ENCODE results near the gene RBKS.
"Not testable (repeated sequence)": the region's sequence is repeated elsewhere in the genome, so short reads cannot be mapped to it uniquely, and the experiment has no call there.

The RBKS gene

DNA sequence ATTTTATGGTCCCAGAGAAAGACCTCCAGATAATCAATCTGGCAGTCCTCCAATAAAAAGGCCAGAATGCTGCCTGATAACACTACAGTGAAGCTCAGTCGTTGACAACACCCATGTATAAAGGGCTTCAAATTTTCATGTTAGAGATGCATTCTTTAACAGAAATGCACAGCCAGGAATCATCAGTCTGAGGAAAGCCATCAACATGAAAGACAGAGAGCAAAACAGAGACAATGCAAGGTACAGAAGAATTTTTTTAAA lies 14.1 kb upstream of the RBKS start:
- no peak for DNase-seq

DNA sequence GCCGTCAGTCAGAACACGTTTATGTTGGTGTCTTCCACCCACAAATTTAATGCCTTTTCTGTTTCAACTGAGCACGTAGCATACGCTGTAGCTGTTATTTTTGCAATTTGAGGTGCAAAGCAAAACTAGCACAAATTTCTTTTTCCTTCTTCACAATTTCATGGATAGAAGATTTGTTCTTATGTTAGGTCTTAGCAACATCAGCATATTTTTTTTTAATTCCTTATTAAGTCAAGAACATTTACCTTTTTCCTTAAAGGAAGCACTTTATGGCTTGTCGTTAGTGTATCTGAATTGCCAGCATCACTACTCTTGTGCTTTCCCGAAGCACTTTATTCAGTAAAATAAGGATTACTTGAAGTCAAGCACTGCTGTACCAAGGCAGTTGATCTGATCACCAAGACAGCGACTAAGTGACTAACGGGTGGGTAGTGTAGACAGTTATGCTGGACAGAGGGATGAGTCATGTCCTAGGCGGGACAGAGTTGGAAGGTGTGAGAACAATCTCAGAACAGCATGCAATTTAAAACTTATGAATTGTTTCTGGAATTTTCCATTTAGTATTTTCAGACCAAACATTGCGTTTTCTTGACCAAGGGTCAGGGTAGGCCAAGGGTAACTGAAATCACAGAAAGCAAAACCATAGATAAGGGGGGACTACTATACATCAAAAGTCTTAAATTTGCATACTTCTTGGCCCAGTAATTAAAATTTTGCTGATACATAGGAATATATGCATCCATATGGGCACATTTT lies 13.6 kb upstream of the RBKS start:
- peak; percentile 30 for DNase-seq

DNA sequence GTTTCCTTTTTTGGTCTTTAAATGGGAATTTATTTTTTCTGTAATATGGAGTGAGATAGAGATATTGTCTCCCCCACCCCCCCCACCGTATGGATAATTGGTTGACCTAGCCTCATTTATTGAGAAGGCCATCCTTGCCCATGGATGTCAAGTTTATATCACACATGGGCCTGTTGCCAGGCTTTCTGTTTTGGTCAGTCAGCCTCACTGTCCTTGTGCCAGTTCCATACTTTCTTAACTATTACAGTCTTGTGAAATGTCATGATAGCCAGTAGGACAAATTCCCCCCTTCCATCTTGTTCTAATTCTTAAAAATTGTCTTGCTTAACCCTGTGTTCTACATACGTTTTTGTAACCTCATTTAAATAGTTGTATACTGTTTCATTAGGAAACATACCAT lies 12.8 kb upstream of the RBKS start:
- no peak for DNase-seq

DNA sequence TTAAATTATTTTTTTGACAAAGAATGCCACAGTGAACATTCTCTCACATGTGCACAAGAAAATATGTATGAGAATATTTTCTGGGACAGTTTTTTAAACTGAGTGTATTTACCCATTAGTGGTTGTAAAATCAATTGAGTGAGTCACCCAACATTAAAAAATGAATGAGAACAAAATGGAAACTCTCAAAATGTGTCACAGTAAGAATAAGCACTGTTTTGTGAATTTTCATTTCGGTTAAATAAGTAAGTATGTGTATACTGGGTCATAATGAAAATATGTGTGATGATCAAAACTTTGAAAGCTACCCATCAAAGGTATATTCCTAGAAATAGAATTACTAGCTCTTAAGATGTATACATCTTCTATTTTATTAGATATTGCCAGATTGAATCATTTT lies 11.9 kb upstream of the RBKS start:
- DNase-seq = no peak

DNA sequence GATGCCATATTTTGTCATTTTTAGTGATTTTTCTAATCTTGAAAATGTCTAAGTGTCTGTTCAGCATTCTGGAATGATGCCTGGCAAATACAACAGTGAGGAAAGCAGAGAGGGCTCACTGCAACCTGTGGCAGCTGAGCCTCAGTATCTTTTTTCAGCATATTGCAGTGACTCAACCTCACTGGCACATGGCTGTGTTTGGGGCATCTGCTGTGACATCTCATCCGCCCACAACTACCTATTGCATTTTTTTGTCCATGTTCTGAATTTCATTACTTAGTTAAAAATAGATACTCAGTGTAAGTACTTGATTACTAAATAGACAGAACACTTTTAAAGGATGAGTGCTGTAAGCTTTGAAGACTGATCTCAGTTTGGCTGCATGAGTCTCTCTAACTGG lies 11.0 kb upstream of the RBKS start:
- no peak for DNase-seq

DNA sequence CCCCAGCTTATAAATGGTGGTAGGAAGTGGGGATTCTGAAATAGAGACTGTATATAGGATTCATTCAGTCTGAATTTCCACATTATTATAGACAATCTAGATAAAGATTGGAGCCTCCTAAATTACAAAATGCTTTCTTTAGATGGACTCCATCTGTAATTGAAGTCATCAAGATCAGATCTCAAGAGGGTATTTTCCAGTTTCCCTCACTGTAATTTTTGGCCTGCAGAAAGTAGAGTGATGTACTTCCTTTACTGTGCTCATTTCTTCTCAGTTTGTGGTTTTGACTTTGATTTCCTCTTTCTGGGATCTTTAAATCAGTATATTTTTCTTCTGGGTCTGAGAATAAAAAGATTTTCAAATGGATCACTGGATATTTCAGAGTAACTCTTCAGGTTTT lies 7.5 kb upstream of the RBKS start:
- DNase-seq = no peak

DNA sequence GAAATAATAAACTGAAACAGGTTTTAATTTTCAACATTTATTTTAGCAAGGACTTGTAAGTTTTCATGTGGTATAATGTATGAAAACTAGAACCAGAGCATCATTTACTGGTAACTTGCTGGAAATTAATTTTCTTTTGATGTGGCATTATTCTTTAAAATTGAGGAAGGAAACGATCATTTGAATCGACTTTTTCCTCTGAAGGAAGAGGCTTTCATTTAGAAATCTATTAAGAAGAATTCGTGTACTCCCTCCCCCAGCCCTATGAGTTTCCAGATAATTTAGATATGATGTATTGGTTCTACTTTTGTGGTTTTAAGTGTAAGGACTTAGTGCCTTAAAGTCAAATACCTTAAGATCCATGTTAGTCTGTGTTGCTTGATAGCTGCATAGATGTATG lies 2.8 kb upstream of the RBKS start:
- DNase-seq = no peak

DNA sequence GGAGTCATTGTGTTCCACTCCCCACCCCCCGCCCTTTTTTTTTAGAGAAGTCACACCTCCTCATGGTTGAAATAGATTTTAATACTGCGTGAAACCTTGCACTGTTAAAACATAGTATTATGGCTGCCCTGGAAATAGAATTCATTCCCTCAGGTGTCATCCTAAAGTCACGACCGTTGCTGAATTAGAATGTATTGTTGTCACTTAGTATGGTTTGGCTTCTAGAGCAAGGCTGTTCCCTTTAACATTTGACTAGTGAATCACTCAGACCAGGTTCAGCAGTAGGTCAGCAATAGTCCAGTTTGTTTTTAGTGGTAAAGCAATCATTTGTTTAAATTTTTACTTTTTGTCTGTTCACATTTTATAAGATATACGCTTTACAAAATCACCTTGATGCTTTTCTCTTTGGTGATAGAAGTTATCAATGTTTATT lies 1.5 kb upstream of the RBKS start:
- no peak for DNase-seq

DNA sequence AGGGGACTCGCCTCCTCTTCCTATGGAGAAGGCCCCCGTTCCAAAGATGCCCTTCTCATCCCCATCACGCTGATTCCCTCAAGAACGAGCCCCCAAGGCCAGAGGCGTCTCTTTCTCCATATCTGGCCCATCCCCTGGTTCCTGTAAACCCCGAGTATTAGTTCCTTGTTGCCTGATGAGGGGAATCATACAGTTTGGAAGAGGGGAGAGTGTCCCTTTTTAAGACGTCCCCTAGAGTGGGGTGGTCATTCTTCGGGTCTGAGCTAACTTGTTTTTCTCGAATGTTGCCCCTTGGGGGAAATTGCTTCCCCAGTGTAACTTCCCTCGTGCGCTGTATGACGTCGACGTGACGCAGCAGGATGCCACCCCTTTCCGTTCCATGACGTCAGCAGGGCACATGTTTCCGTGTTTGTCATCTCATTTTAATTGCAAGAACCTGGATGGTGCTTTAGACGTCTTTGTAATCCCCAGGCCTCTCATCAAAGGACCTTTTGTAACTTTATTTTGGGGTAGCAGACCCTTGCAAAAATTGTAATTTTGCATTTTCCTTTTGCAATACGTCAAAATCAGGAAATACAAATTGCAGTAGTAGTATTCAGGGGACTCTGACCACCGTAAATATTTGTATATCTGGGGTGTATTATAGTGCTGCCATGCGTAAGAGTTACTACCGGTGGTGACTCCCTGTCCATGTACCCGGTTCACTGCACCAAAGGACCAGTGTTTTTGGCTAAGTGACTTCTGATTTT lies 911 bp upstream of the RBKS start:
- peak; percentile 71 for DNase-seq

DNA sequence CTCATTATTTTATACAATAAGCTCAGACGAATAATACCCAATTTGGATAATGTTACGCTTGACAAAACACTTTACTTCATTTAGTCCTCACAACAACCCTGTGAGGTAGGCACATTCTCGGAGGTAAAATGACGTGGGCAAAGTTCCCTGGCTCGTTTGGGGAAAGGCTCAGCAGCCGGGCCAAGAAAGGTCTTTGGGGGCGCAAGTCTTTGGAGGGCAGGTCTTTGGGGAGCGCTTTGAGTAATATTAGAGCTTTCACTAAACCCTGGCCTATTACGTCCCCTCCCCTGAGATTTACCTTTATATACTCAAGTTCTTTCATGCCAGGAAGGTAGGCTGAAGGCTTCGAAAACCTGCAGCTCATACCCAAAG lies 427 bp downstream of the RBKS start:
- DNase-seq = no peak

DNA sequence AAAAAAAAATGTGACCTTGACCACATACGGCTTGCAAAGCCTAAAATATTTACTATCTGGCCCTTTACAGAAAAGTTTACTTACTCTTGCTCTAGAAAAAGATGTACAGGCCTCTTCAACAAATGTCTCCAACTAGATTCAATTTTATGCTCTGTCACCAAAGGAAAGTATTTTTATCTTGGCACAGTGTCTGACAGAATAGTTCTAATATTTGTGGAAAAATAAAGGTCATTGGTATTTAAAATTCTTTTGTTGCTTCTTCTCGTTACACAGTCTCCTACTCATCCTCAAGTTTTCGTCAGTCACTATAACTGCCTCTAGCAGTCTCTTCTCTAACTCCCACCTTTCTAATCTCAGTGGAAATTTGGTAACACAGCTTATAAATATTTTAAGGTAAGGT lies 1.4 kb downstream of the RBKS start:
- peak; percentile 75 for DNase-seq

DNA sequence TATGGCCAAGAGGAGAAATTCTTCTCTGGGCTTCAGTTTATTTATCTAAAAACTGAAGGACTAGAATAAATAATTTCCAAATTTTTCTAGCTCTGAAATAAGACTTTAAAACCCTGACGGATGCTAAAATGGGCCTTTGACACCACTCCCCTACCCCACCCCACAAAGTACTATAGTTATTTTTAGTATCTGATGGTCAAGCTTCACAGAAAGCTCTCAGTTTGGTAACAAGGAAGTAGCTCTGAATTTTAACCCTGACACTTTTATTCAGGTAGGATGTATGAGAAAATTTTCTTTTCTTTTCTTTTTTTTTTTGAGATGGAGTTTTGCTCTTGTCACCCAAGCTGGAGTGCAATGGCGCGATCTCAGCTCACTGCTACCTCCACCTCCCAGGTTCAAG lies 2.4 kb downstream of the RBKS start:
- no peak for DNase-seq

DNA sequence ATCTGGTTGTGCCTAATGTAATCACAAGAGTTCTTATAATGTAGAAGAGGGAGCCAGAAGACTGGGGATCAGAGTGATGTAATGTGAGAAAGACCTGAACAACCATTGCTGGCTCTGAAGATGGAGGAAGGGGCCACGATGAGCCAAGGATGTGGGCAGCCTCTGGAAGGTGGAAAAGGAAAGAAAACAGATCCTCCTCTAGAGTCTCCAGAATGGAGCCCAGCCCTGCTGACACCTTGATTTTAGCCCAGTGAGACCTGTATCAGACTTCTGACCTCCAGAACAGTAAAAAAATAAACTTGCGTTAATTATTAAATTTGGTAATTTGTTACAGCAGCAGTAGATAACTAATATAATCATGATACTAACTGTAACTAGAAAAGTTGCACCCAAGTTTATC lies 3.1 kb downstream of the RBKS start:
- DNase-seq = no peak

DNA sequence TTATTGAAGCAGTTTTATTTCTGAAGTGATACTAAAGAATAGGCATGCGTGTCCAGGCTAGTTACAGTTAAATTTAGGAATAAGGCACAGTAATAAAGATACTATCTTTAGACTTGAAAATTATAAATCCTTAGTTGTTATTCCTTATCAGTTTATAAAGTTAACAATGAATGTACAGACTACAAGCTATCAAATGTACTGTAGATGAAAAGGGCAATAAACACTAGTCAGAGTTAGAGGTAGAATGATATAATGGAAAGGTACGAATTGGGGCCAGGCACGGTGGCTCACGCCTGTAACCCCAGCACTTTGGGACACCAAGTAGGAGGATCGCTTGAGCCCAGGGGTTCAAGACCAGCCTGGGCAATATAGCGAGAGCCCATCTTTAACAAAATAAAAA lies 3.9 kb downstream of the RBKS start:
- DNase-seq = no peak

DNA sequence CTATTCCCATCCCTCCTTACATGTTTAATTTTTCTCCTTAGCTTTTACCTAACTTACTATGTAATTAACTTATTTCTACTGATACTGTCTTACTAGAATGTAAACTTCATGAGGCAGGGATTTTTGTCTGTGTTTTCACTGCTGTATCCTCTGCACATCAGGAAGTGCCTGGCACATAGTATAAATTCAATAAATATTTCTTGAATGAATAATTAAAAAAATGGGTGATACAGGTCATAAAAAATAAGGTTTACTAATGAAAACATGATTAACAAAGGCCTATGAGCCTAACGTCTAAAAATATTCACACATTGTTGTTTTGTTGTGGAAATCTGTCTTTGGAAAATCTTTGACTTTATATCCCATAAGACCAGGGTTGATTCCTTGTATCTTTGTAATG lies 4.5 kb downstream of the RBKS start:
- DNase-seq = peak; percentile 26

DNA sequence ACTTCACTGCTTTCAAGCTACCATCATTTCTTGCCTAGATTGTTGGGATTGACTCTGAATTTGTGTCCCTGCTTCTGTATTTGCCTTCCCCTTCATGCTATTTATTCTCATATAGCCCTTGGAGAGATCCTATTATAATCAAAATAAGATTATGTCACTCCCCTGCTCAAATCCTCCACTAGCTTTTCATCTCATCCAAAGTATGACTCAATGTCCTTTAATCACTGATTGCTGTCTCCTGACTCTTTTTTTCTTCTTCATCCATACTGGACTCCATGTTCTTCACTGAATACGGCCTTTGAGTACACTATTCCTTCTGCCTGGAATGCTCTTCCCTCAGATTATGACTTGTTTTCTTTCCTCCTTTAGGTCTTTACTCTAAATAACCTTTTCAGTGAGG lies 5.0 kb downstream of the RBKS start:
- peak; percentile 12 for DNase-seq

DNA sequence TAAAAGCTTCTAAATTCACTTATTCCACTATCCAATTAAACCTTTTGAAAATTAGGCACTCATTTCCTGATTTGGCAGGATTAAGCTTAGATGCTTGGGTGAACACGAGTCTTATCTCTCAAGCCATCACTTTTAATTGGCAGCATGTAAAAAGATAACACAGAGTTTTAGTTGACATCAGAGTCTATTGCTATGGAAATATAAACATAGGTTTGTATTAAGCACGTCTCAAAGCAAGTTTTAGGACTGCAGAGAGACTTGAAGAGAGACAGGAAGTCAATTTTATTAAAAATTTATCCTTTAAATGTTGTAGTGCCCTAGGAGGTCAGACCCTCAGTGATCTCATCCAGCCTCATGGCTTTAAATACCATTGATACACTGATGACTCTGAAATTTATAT lies 5.6 kb downstream of the RBKS start:
- DNase-seq = no peak

DNA sequence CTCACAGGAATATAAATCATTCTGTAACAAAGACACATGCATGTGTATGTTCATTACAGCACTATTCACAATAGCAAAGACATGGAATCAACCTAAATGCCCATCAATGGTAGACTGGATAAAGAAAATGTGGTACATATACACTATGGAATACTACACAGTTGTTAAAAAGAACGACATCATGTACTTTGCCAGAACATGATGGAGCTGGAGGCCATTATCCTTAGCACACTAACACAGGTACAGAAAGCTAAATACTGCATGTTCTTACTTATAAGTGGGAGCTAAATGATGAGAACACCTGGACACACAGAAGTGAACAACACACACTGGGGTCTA lies 7.6 kb downstream of the RBKS start:
- DNase-seq = not testable (repeated sequence)

DNA sequence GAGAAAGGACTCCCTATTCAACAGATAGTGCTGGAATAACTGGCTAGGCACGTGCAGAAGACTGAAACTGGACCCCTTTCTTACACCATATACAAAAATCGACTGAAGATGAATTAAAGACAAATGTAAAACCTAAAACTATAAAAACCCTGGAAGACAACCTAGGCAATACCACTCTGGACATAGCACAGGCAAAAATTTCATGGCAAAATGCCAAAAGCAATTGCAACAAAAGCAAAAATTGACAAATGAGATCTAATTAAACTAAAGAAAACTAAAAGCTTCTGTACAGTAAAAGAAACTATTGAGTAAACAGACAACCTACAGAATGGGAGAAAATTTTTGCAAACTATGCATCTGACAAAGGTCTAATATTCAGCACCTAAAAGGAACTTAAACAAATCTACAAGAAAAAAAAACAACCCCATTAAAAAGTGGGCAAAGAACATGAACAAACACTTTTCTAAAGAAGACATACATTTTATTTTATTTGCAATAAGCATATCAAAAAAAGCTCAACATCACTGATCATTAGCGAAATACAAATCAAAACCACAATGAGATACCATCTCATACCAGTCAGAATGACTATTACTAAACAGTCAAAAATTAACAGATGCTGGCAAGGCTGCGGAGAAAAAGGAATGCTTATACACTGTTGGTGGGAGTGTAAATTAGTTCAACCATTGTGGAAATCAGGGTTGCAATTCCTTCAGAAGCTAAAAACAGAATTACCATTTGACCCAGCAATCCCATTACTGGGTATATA lies 8.2 kb downstream of the RBKS start:
- DNase-seq = peak; percentile 19

DNA sequence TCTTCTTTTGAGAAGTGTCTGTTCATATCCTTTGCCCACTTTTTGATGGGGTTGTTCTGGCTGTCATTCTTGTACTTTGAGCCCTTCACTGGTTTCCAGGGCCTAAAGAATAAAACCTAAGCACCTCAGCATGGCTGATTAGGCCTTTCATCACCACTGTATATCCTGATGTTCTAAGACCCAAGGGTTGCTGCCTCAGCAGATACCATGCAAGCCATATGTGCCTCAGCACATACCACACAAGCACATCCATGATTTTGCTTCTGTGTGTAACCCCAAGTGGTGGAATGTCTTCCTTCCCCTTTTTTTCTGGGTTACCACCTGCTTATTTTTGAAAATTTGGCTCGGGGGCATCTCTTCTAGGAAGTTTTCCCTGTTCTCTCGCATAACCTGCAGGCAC lies 11.4 kb downstream of the RBKS start:
- DNase-seq = no peak

DNA sequence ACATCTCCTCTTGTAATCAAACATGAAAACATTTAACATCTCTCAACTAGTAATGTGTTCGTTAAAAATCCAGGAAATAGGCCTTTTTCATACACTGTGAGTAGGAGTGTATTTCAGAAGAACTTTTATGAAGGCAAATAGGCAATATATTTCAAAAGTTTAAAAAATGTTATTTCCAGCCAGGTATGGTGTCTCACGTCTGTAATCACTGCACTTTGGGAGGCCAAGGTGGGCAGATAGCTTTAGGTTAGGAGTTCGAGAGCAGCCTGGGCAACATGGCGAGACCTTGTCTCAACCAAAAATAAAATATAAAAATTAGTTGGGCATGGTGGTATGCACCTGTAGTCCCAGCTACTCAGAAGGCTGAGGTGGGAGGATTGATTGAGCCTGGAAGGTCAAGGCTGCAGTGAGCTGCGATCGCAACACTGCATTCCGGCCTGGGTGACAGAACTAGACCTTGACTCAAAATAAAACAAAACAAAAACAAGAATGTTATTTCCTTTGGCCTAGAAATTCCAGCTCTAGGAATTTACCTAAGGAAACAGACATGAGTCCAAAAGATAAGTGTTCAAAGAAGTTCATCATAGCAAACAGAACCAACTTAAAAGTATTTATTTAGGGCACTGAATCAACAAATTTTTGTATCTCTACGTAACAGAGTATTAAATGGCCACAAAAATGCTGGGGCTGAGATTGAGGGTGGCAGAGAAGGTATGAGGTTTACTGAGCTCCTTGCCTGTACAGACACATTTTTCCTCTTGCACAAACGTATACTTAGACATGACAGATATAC lies 14.9 kb downstream of the RBKS start:
- DNase-seq = no peak

DNA sequence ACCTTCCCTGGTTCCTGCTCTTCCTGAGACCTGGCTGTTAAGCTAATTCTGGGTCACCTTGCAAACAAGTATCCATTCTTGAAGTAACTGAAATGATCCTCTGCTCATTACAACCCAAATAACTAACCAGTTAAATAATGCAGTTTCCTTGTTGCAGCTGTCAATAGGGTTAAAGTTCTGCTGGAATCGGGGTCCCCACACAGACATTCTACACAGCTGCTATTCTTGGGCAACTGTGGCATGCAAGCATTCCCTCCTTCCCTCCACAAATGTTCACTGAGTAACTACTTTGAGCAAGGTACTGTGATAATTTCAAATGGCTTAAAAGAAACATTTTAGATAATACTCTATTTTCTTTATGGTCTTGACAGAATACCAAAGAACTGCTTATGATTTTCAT lies 17.1 kb downstream of the RBKS start:
- no peak for DNase-seq

DNA sequence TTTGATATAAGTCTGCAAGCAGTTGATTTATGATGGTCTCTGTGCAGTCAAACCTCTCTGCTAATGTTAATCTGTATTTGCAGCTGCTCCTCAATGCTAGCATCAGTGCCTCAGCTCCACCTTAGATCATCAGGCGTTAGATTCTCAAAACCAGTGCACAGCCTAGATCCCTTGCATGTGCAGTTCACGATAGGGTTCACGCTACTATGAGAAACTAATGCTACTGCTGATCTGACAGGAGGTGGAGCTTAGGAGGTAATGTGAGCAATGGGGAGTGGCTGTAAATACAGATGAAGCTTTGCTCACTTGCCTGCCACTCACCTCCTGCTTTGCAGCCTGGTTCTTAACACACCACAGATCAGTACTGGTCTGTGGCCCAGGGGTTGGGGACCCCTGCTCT lies 18.4 kb downstream of the RBKS start:
- DNase-seq = no peak

Measured in fibroblast of skin of abdomen (primary cell).